ENCODE data around the gene TLCD3A. TPM values are rescaled to one million over a fixed set of nuclear protein-coding genes. Genes with fewer than 3 reads are reported as not detected.

Gene TLCD3A
- total RNA-seq, 1 donor from 2014 or later = 25.8 TPM

DNA sequence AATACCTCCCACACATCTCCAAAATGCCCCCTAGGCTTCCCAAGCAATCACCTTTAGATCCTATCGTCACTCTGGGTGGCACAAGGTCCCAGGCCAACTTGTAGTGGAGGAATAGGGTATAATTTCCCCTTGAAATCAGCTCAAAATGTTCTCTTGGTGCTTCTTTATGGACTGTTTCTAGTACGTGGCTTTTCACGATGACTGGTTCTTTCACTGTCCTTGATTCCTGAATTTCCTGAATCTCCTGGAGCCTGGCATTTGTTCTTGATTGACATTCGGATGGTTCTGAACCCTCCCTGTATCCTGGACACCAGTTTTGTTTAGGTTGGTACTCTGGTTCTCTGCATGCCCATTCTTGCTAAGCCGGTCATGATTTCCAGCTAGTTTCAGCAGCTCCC is 10.9 kb upstream of the TLCD3A start:
- peaks cover 3% of the 10 kb centered on the region for H3K27me3 Mint-ChIP-seq (ENCODE audit: low read depth, unreplicated experiment)
- Histone ChIP-seq H3K36me3 (ENCODE audit: insufficient read depth, low read length) (no peaks in the 10 kb centered on the region), H3K79me2 (ENCODE audit: insufficient read depth, low read length) (no peaks in the 10 kb centered on the region), H3K4me2 (ENCODE audit: low read length) (no peak overlapping the region), H3K9me3 (ENCODE audit: insufficient read depth, low read depth, low read length) (no peaks in the 10 kb centered on the region), H3K27ac (ENCODE audit: low read depth, low read length) (no peak overlapping the region), H4K20me1 (ENCODE audit: insufficient read depth, low read length) (peaks cover 4% of the 10 kb centered on the region), H3K4me3 (ENCODE audit: insufficient read depth, low read depth, low read length) (no peak overlapping the region), H3K4me1 (ENCODE audit: insufficient read depth, low read length) (no peaks in the 10 kb centered on the region), H3K27me3 (ENCODE audit: insufficient read depth, low read length) (no peaks in the 10 kb centered on the region), H3K9ac (ENCODE audit: low read length) (no peak overlapping the region), H2AFZ (ENCODE audit: low read depth, low read length) (no peak overlapping the region)
- DNase-seq (ENCODE audit: low read depth) (no peak), FAIRE-seq (no peak)
- H3K4me3 Mint-ChIP-seq (ENCODE audit: unreplicated experiment) = no peak overlapping the region
- H3K9me3 Mint-ChIP-seq (ENCODE audit: unreplicated experiment) = no peaks in the 10 kb centered on the region
- H3K27ac Mint-ChIP-seq (ENCODE audit: unreplicated experiment) = no peak overlapping the region
- H3K36me3 Mint-ChIP-seq (ENCODE audit: low read depth, unreplicated experiment) = no peaks in the 10 kb centered on the region
- TF ChIP-seq, protein P1, sequence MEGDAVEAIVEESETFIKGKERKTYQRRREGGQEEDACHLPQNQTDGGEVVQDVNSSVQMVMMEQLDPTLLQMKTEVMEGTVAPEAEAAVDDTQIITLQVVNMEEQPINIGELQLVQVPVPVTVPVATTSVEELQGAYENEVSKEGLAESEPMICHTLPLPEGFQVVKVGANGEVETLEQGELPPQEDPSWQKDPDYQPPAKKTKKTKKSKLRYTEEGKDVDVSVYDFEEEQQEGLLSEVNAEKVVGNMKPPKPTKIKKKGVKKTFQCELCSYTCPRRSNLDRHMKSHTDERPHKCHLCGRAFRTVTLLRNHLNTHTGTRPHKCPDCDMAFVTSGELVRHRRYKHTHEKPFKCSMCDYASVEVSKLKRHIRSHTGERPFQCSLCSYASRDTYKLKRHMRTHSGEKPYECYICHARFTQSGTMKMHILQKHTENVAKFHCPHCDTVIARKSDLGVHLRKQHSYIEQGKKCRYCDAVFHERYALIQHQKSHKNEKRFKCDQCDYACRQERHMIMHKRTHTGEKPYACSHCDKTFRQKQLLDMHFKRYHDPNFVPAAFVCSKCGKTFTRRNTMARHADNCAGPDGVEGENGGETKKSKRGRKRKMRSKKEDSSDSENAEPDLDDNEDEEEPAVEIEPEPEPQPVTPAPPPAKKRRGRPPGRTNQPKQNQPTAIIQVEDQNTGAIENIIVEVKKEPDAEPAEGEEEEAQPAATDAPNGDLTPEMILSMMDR (IDR thresholded peaks at IDR 0.05; ENCODE audit: insufficient read depth, low read depth, low read length) = no peak
- no peak for TF ChIP-seq EZH2 (IDR thresholded peaks at IDR 0.05; ENCODE audit: insufficient read depth, low read length)
- H3K4me1 Mint-ChIP-seq (ENCODE audit: low read depth, unreplicated experiment) = no peaks in the 10 kb centered on the region

DNA sequence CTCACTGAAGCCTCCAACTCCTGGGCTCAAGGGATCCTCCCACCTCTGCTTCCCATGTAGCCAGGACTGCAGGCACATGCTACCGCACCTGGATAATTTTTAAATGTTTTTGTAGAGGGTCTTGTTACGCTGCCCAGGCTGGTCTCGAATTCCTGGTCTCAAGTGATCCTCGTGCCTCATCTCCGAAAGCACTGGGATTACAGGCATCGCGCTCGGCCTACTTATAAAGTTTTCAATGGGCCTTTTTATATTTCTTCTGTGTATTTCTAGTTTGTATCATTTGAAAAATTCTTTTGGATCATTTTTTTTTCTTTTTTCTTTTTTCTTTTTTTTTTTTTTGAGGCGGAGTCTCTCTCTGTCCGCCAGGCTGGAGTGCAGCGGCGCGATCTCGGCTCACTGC is 7.3 kb upstream of the TLCD3A start:
- Histone ChIP-seq H3K27ac (ENCODE audit: low read depth, low read length) (no peak overlapping the region), H3K4me1 (ENCODE audit: insufficient read depth, low read length) (no peaks in the 10 kb centered on the region), H3K9ac (ENCODE audit: low read length) (no peak overlapping the region), H2AFZ (ENCODE audit: low read depth, low read length) (no peak overlapping the region), H3K9me3 (ENCODE audit: insufficient read depth, low read depth, low read length) (no peaks in the 10 kb centered on the region), H3K79me2 (ENCODE audit: insufficient read depth, low read length) (no peaks in the 10 kb centered on the region), H3K27me3 (ENCODE audit: insufficient read depth, low read length) (no peaks in the 10 kb centered on the region), H4K20me1 (ENCODE audit: insufficient read depth, low read length) (peaks cover 4% of the 10 kb centered on the region), H3K4me2 (ENCODE audit: low read length) (no peak overlapping the region), H3K4me3 (ENCODE audit: insufficient read depth, low read depth, low read length) (no peak overlapping the region), H3K36me3 (ENCODE audit: insufficient read depth, low read length) (no peaks in the 10 kb centered on the region)
- Mint-ChIP-seq H3K4me1 (ENCODE audit: low read depth, unreplicated experiment) (peaks cover 2% of the 10 kb centered on the region), H3K27ac (ENCODE audit: unreplicated experiment) (no peak overlapping the region), H3K36me3 (ENCODE audit: low read depth, unreplicated experiment) (no peaks in the 10 kb centered on the region), H3K27me3 (ENCODE audit: low read depth, unreplicated experiment) (peaks cover 3% of the 10 kb centered on the region), H3K9me3 (ENCODE audit: unreplicated experiment) (no peaks in the 10 kb centered on the region), H3K4me3 (ENCODE audit: unreplicated experiment) (no peak overlapping the region)
- no peak for FAIRE-seq
- DNase-seq (ENCODE audit: low read depth) = no peak
- TF ChIP-seq, protein P1 (IDR thresholded peaks at IDR 0.05; ENCODE audit: insufficient read depth, low read depth, low read length) = no peak
- TF ChIP-seq EZH2 (IDR thresholded peaks at IDR 0.05; ENCODE audit: insufficient read depth, low read length) = no peak

DNA sequence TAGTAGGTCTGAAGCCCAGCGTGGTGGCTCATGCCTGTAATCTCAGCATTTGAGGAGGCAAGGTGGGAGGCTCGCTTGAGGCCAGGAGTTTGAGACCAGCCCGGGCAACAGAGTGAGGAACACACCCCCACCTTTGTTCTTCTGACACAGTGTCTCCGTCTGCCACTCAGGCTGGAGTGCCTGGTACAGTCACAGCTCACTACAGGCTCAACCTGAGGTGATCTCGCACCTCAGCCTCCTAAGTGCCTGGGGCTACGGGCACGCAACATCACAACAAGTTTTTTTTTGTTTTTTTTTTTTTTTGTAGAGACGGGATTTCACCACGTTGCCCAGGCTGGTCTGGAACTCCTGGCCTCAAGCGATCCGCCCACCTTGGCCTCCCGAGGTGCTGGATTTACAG is 6.7 kb upstream of the TLCD3A start:
- Mint-ChIP-seq H3K27ac (ENCODE audit: unreplicated experiment) (no peak overlapping the region), H3K4me1 (ENCODE audit: low read depth, unreplicated experiment) (peaks cover 2% of the 10 kb centered on the region), H3K27me3 (ENCODE audit: low read depth, unreplicated experiment) (peaks cover 3% of the 10 kb centered on the region), H3K9me3 (ENCODE audit: unreplicated experiment) (no peaks in the 10 kb centered on the region), H3K4me3 (ENCODE audit: unreplicated experiment) (no peak overlapping the region), H3K36me3 (ENCODE audit: low read depth, unreplicated experiment) (no peaks in the 10 kb centered on the region)
- no peaks in the 10 kb centered on the region for H3K27me3 ChIP-seq (ENCODE audit: insufficient read depth, low read length)
- FAIRE-seq = no peak
- DNase-seq (ENCODE audit: low read depth) = no peak
- H3K4me2 ChIP-seq (ENCODE audit: low read length) = no peak overlapping the region
- no peaks in the 10 kb centered on the region for H3K4me1 ChIP-seq (ENCODE audit: insufficient read depth, low read length)
- no peak overlapping the region for H3K9ac ChIP-seq (ENCODE audit: low read length)
- no peaks in the 10 kb centered on the region for H3K9me3 ChIP-seq (ENCODE audit: insufficient read depth, low read depth, low read length)
- no peak overlapping the region for H2AFZ ChIP-seq (ENCODE audit: low read depth, low read length)
- H4K20me1 ChIP-seq (ENCODE audit: insufficient read depth, low read length) = peaks cover under 1% of the 10 kb centered on the region
- no peaks in the 10 kb centered on the region for H3K36me3 ChIP-seq (ENCODE audit: insufficient read depth, low read length)
- H3K79me2 ChIP-seq (ENCODE audit: insufficient read depth, low read length) = no peaks in the 10 kb centered on the region
- no peak for TF ChIP-seq EZH2 (IDR thresholded peaks at IDR 0.05; ENCODE audit: insufficient read depth, low read length)
- TF ChIP-seq, protein P1 (IDR thresholded peaks at IDR 0.05; ENCODE audit: insufficient read depth, low read depth, low read length) = no peak
- no peak overlapping the region for H3K27ac ChIP-seq (ENCODE audit: low read depth, low read length)
- H3K4me3 ChIP-seq (ENCODE audit: insufficient read depth, low read depth, low read length) = no peak overlapping the region
